Sigmoid colon (tissue), 4 donors: ENCODE data around the gene SREK1.

Experiments
- EP300 ChIP-seq, 4 donors: sonication (generic); formaldehyde crosslinking; IDR thresholded peaks; one replicate each; pipeline ENCODE4 v1.6.1; 2017; ENCODE audit warnings: antibody characterized with exemption in 4 of 4
- POLR2A ChIP-seq, 2 donors: fragments of 450-650 bp; IDR thresholded peaks; one replicate each; pipeline ENCODE4 v1.6.1; 2016; ENCODE audit warnings: antibody characterized with exemption in 2 of 2, mild to moderate bottlenecking in 2 of 2, moderate library complexity in 2 of 2
- TF ChIP-seq, protein P1 (sequence below), 4 experiments: fragments of 450-650 bp in 3 of 4; fragments of 200-600 bp in 1 of 4; IDR thresholded peaks; one replicate each; pipeline ENCODE4 v1.5.1; 2016 to 2019; ENCODE audit warnings: antibody characterized with exemption in 4 of 4, mild to moderate bottlenecking in 3 of 4, moderate library complexity in 2 of 4

DNA sequence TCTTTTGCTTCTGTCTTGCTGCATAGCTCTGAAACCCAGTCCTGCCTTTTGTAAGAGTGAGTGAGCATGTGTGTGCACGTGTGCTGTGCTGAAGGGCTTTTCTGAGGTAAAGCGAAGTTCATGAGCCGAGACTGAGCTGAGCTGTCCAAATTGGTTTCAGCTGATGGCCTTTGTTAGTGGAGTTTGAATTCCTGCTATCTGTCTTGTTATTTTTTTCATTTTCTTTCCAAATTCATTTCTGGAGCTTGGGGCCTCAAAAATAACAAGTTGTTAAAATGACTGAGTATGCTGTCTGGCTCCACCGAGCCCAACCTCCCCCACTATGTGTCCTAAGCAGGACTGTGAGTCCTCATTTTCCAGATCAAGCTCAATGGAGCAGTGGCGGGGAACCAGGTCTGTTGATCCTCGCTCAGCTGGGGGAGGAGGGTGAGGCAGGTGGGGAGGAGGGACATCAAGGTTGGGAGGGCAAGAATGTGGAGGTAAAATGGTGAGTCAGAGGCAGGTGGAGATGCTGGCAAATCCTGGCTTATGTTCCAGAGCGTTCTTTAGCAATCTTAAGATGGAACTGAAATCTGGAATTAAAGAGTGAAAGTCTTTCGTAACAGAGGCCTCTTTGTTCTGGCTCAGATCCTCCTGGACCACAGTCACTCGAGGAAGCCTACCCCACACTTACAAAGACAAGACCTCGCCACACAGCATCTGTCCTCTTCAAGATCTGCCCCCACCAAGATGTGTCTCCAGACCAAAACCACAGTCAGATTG is 63.9 kb downstream of the SREK1 start:
- TF ChIP-seq, protein P1, sequence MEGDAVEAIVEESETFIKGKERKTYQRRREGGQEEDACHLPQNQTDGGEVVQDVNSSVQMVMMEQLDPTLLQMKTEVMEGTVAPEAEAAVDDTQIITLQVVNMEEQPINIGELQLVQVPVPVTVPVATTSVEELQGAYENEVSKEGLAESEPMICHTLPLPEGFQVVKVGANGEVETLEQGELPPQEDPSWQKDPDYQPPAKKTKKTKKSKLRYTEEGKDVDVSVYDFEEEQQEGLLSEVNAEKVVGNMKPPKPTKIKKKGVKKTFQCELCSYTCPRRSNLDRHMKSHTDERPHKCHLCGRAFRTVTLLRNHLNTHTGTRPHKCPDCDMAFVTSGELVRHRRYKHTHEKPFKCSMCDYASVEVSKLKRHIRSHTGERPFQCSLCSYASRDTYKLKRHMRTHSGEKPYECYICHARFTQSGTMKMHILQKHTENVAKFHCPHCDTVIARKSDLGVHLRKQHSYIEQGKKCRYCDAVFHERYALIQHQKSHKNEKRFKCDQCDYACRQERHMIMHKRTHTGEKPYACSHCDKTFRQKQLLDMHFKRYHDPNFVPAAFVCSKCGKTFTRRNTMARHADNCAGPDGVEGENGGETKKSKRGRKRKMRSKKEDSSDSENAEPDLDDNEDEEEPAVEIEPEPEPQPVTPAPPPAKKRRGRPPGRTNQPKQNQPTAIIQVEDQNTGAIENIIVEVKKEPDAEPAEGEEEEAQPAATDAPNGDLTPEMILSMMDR (IDR thresholded peaks at IDR 0.05), result no peak
- TF ChIP-seq EP300 (IDR thresholded peaks at IDR 0.05), result peak in 2 of 4 donors; percentile 15 to 57
- TF ChIP-seq POLR2A (IDR thresholded peaks at IDR 0.05), result no peak
